D721Med (cell line): ENCODE data around the gene GRID2.

ENCODE experiments used
- DNase-seq: peaks from one replicate; pipeline ENCODE4 v3.0.0; 2011; ENCODE audit warnings: low spot score; ENCODE audit not compliant: insufficient read length
- FAIRE-seq: peaks from 2 replicates; lab custom pipeline; 2011; peaks lifted over from hg19 to GRCh38; lab: Jason Lieb, UNC
- CTCF ChIP-seq: IDR thresholded peaks from 2 replicates; pipeline ENCODE4 v1.5.1; 2012; ENCODE audit warnings: mild to moderate bottlenecking, control low read depth; ENCODE audit not compliant: insufficient read depth; ENCODE audit errors: missing control alignments

GRID2 gene

GRCh38 chr4:92305148-92305877 lies 1.5 kb downstream of the GRID2 start:
- DNase-seq (peak; percentile 18), FAIRE-seq (no peak)
- TF ChIP-seq CTCF: no peak

GRCh38 chr4:92305878-92306520 lies 2.2 kb downstream of the GRID2 start:
- FAIRE-seq (no peak), DNase-seq (no peak)
- TF ChIP-seq CTCF: no peak

GRCh38 chr4:92307181-92307580 lies 3.4 kb downstream of the GRID2 start:
- TF ChIP-seq CTCF: no peak
- no peak for DNase-seq

GRCh38 chr4:92307866-92308265 lies 4.1 kb downstream of the GRID2 start:
- no peak for FAIRE-seq
- TF ChIP-seq CTCF: no peak

More at GRCh38 chr4:92307181-92307580, 3.4 kb downstream of the GRID2 start:
- no peak for FAIRE-seq

GRCh38 chr4:92317047-92317446 lies 13.3 kb downstream of the GRID2 start:
- DNase-seq: no peak
- no peak for TF ChIP-seq CTCF
- FAIRE-seq: no peak

More at GRCh38 chr4:92307866-92308265, 4.1 kb downstream of the GRID2 start:
- DNase-seq: no peak

- FAIRE-seq (peak; percentile 46), DNase-seq (no peak)
- no peak for TF ChIP-seq CTCF
Observed at GRCh38 chr4:92328095-92328494, 24.3 kb downstream of the GRID2 start.

- no peak for FAIRE-seq
- TF ChIP-seq CTCF: no peak
- no peak for DNase-seq
Observed at GRCh38 chr4:92333016-92333415, 29.2 kb downstream of the GRID2 start.
